ENCODE data around the gene TRIP13.

- TF ChIP-seq CEBPB (tag; IDR thresholded peaks at IDR 0.05): no peak
- no peak for TF ChIP-seq CTCF (IDR thresholded peaks at IDR 0.05 in 2 of 3, conservative IDR thresholded peaks at IDR 0.05 in 1 of 3; ENCODE audit: insufficient read depth in 2 of 3, low read depth in 1 of 3, low read length in 3 of 3)
- TF ChIP-seq RFX5 (IDR thresholded peaks at IDR 0.05; ENCODE audit: low read depth, low read length): no peak
- no peak for TF ChIP-seq PHTF2 (CRISPR knock-in tag; IDR thresholded peaks at IDR 0.05)
Measured at GRCh38 chr5:915946-916345, 23.3 kb downstream of the TRIP13 start.

Data from K562 (cell line).